ENCODE measurements around the gene TFB1M.
"Not testable (repeated sequence)": the region's sequence is repeated elsewhere in the genome, so short reads cannot be mapped to it uniquely, and the experiment has no call there.

DNA sequence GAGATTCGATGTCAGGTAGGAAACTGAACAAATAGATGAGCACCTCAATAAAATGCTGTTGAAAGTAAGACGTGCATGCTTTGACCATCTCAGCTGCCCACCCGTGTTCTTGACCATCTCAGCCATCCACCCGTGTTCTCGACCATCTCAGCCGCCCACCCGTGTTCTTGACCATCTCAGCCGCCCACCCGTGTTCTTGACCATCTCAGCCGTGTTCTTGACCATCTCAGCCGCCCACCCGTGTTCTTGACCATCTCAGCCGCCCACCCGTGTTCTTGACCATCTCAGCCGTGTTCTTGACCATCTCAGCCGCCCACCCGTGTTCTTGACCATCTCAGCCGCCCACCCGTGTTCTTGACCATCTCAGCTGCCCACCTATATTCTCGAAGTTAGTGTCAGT is 95.6 kb downstream of the TFB1M start:
- TF ChIP-seq POLR2A, CTCF (IDR thresholded peaks at IDR 0.05): not testable (repeated sequence)

Data from right lobe of liver (tissue), 4 donors.